Measurements from ENCODE around the gene DBNL. TPM values are rescaled to one million over a fixed set of nuclear protein-coding genes. Genes with fewer than 3 reads are reported as not detected.
A peak's percentile ranks its signal among the peaks of the same experiment; 100 is the strongest.

The DBNL gene
- total RNA-seq, 1 experiment from 2014 or later: 111 TPM

DNA sequence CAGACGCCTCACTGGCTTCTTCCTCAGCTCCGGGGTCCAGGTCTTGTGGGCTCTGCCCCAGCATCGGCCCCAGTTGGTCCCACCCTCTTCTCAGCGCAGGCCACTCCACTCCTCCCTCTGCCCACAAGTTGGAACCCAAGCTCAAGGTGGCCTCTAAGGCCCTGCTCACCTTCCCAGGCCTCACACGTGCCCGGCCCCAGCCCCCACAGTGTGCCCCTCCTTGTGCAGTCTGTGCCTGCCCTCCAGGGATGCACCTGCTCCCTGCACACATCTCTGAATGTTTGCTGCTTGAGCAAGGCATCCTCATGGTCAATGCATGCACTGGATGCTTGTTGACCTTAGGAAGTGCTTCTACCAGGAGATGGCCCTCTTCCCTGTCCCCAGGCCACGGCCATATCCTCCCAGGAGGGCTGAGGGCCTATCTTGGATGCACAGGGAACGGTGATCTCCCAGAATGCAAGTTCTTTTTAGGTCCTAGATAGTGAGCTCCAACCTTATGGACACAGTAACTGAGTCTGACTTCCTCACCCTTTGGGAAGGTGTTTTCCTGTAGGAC is 51.9 kb downstream of the DBNL start:
- no peak for DNase-seq (ENCODE audit: low read depth, low spot score)
- ChIA-PET POLR2A (no interaction called here), CTCF (interaction anchor here (0.6 kb wide), 1 partner anchor 115 kb away, joined by 4 read pairs; no protein-coding TSS in a partner anchor)
- H3K4me3 ChIP-seq (ENCODE audit: low read depth in 2 of 2, low read length in 2 of 2): no peak overlapping the region
- no peak for ATAC-seq
- no TSS peak for BruUV-seq (replicated peaks)
- H3K27ac ChIP-seq (ENCODE audit: low read length): no peak overlapping the region
- intact Hi-C loops (cut with micrococcal nuclease; ENCODE audit: unreplicated experiment) (no loop called here), in situ Hi-C loops (cut with HindIII; ENCODE audit: low pct_unique_long_range_greater_than_20kb, low sequenced_read_pairs) (no loop called here)
- no peaks in the 10 kb centered on the region for H3K27me3 ChIP-seq (ENCODE audit: control insufficient read depth, insufficient read depth, low read length)
- H3K4me1 ChIP-seq (ENCODE audit: control insufficient read depth, insufficient read depth, low read length): peaks cover 15% of the 10 kb centered on the region
- no peaks in the 10 kb centered on the region for H3K9me3 ChIP-seq (ENCODE audit: control insufficient read depth, insufficient read depth, low read depth, low read length)
- no peak for TF ChIP-seq POLR2AphosphoS5 (IDR thresholded peaks at IDR 0.05; ENCODE audit: low read depth, low read length)
- no peak for TF ChIP-seq CTCF (IDR thresholded peaks at IDR 0.05)
- no peak for TF ChIP-seq SIN3A (IDR thresholded peaks at IDR 0.05; ENCODE audit: borderline replicate concordance, insufficient read depth, low read depth, low read length)
- no peak for TF ChIP-seq REST (IDR thresholded peaks at IDR 0.05; ENCODE audit: insufficient read depth in 1 of 2, low read depth in 2 of 2, low read length in 1 of 2)
- no peaks in the 10 kb centered on the region for H3K36me3 ChIP-seq (ENCODE audit: control insufficient read depth, insufficient read depth, low read length)

DNA sequence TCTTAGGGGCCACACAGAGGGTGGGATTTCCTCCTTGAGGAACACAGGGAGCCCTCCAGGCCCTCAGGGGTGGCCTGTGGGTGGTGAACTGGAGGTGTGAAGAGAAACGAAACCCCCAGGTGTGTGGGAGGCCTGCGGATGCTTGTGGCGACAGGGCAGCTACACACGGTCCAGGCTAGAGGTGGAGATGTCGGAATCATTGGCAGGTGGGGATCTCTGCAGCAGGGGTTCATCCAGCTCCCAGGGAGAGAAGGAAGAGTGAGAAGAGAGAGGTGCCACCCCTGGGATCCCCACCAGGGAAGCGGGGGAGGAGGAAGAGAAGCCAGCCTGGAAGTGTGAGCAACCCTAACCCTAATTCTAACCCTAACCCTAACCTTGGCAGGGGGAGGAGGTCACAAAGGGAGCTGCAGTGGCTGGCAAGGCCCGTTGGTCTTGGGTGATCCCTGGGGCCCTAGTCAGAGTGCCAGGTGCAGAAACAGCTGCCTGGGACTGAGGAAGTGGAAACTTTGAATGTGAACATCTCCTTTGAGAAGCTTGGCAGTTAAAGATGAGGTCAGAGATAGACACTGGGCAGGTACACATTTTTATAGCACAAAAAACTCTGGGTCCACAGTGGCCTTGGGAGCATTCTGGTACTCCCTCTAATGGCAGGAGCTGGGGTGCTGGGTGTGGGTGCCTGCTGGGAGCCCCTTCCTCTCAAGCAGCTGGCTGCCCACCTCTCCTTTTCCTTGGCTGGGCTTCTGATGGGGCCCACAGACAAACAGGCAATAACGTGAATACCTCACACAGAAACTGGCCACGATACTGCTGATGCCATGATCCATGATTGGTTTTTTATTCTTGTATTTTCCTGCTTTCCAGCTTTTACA is 52.8 kb downstream of the DBNL start:
- H3K36me3 ChIP-seq (ENCODE audit: control insufficient read depth, insufficient read depth, low read length): no peaks in the 10 kb centered on the region
- DNase-seq (ENCODE audit: low read depth, low spot score): no peak
- H3K4me1 ChIP-seq (ENCODE audit: control insufficient read depth, insufficient read depth, low read length): peaks cover 15% of the 10 kb centered on the region
- intact Hi-C loops (cut with micrococcal nuclease; ENCODE audit: unreplicated experiment): no loop called here
- H3K4me3 ChIP-seq (ENCODE audit: low read depth in 2 of 2, low read length in 2 of 2): no peak overlapping the region
- no peak overlapping the region for H3K27ac ChIP-seq (ENCODE audit: low read length)
- ChIA-PET CTCF (interaction anchor here (0.6 to 1.4 kb wide), 2 partner anchors 10 to 116 kb away, joined by 3 to 4 read pairs; no protein-coding TSS in a partner anchor), POLR2A (interaction anchor here (0.6 kb wide), 1 partner anchor 20 kb away, joined by 3 read pairs; no protein-coding TSS in a partner anchor)
- H3K9me3 ChIP-seq (ENCODE audit: control insufficient read depth, insufficient read depth, low read depth, low read length): no peaks in the 10 kb centered on the region
- ATAC-seq: peak; percentile 30
- H3K27me3 ChIP-seq (ENCODE audit: control insufficient read depth, insufficient read depth, low read length): no peaks in the 10 kb centered on the region
- BruUV-seq (replicated peaks): no TSS peak
- TF ChIP-seq SIN3A (IDR thresholded peaks at IDR 0.05; ENCODE audit: borderline replicate concordance, insufficient read depth, low read depth, low read length) (no peak), CTCF (IDR thresholded peaks at IDR 0.05) (no peak), POLR2AphosphoS5 (IDR thresholded peaks at IDR 0.05; ENCODE audit: low read depth, low read length) (no peak), REST (IDR thresholded peaks at IDR 0.05; ENCODE audit: insufficient read depth in 1 of 2, low read depth in 2 of 2, low read length in 1 of 2) (no peak), TCF7L2 (IDR thresholded peaks at IDR 0.05; ENCODE audit: low read depth, low read length) (no peak)
- in situ Hi-C loops (cut with HindIII; ENCODE audit: low pct_unique_long_range_greater_than_20kb, low sequenced_read_pairs): no loop called here
